B cell (primary cell): Measurements from ENCODE around the gene EGFL7.

Experiments used
- CTCF ChIP-seq: fragments of 200-600 bp; IDR thresholded peaks from one replicate; pipeline ENCODE4 v1.8.0; 2022; ENCODE audit warnings: antibody characterized with exemption, mild to moderate bottlenecking
- EZH2 ChIP-seq: IDR thresholded peaks from 2 replicates; pipeline ENCODE4 v1.6.1; 2012; ENCODE audit warnings: borderline replicate concordance, low read depth, mild to moderate bottlenecking, moderate library complexity, low read length; ENCODE audit not compliant: insufficient read depth, poor library complexity, severe bottlenecking

GRCh38 chr9:136714893-136715274 lies 52.2 kb downstream of the EGFL7 start:
- TF ChIP-seq CTCF (no peak), EZH2 (no peak)
